ENCODE results near the gene LRRC74A.
"Not testable (repeated sequence)": the region's sequence is repeated elsewhere in the genome, so short reads cannot be mapped to it uniquely, and the experiment has no call there.

The LRRC74A gene

DNA sequence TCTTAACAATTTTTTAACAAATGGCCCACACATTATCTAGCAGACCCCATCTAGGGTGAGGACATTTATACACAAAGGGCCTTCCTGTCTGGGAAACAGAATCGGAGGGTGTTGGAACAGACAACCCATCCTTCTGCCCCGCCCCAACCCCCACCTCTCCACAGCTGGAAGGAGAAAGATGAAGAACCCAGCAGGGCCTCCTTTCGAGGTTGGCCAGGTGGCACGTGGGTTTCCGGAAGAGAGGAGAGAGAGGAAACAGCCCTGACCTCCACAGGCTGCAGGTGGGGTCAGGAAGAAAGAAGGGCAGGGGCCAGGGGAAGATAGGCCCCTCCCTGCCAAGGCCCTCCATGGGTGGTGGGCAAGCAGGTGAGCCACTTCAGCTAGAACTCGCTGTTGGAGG lies 57.2 kb downstream of the LRRC74A start:
- no peak for DNase-seq (ENCODE audit: extremely low read depth in 1 of 2, low read depth in 1 of 2)

DNA sequence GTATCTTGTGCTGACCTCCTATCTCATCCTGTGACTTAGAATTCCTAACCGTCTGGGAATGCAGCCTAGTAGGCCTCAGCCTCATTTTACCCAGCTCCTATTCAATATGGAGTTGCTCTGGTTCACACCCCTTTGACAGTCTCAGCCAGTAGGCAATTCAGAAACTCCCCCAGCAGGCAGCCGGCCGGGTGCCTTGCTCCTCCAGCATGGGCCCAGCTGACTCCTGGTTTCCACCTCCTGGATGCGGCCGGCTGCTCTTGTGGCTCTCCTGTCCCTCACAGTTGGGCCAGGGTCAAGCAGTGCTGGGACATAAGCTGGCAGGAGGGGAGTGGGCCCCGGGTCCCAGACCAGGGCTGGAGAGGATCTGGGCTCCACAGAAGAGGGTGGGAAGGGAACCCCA lies 58.2 kb downstream of the LRRC74A start:
- no peak for DNase-seq (ENCODE audit: extremely low read depth in 1 of 2, low read depth in 1 of 2)

DNA sequence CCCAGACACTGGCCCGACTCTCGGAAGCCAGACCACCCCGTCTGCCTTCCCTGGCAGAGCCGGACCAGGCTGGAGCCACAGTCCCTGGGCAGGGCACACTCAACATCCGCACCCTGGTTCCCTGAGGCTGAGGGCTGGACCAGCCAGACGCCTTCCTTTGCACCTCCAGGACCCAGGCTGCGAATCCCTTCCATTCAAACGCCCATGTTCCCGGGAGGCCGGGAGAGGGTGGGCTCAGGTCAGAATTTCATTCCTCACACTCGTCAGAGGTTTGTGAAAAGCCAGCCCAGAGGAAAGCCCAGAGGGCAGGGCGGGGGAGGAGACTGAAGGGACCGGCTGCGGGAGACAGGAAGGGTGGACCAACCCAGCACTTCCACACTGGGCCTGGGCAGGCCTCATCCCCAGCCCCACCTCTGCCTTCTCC lies 58.7 kb downstream of the LRRC74A start:
- DNase-seq (ENCODE audit: extremely low read depth in 1 of 2, low read depth in 1 of 2): no peak

DNA sequence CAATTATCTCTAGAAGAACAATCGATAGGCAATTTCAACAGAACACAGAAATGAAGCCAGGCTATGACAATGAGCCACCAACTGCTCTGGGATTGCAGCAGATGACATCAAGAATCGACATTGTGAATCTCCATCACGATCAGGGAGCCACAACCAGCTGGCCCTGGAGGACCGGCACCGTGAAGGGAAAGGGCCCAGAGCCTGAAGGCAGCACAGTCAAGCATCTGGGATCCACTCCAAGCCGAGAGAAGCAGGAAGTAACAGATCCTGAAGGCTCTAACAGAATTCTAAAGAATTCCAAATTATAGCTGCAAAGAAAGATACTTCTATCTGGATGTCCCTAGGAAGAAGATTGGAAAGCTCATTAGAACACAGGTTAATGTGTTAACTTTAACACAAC lies 61.0 kb downstream of the LRRC74A start:
- DNase-seq (ENCODE audit: extremely low read depth in 1 of 2, low read depth in 1 of 2): no peak

DNA sequence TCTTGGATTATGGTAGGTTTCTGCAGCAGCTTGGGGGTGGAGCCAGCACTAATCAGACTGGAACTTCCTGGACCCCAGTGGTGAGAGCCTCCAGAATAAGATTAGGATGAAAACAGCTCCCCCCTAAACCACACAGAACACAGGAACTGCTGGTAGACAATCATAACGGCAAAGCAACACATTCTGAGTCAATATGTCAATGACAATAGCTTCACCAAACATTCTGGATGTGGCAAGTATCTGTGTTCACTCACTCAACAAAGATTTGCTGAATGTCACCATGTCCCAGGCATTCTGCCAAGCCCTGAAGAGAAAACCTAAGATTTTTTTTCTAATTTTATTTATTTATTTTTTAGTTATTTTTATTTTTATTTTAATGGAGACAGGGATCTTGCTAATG lies 65.2 kb downstream of the LRRC74A start:
- no peak for DNase-seq (ENCODE audit: extremely low read depth in 1 of 2, low read depth in 1 of 2)

- DNase-seq (ENCODE audit: extremely low read depth in 1 of 2, low read depth in 1 of 2): no peak
These were observed 68.1 kb downstream of the LRRC74A start for GRCh38 chr14:76894308-76894707.

DNA sequence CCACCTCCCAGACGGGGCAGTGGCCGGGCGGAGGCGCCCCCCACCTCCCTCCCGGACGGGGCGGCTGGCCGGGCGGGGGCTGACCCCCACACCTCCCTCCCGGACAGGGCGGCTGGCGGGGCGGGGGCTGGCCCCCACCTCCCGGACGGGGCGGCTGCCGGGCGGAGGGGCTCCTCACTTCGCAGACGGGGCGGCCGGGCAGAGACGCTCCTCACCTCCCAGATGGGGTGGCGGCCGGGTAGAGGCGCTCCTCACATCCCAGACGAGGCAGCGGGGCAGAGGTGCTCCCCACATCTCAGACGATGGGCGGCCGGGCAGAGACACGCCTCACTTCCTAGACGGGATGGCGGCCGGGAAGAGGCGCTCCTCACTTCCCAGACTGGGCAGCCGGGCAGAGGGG lies 71.8 kb downstream of the LRRC74A start:
- DNase-seq (ENCODE audit: extremely low read depth in 1 of 2, low read depth in 1 of 2): not testable (repeated sequence)

- no peak for DNase-seq (ENCODE audit: extremely low read depth in 1 of 2, low read depth in 1 of 2)
These were observed 74.5 kb downstream of the LRRC74A start for GRCh38 chr14:76900682-76901081.

DNA sequence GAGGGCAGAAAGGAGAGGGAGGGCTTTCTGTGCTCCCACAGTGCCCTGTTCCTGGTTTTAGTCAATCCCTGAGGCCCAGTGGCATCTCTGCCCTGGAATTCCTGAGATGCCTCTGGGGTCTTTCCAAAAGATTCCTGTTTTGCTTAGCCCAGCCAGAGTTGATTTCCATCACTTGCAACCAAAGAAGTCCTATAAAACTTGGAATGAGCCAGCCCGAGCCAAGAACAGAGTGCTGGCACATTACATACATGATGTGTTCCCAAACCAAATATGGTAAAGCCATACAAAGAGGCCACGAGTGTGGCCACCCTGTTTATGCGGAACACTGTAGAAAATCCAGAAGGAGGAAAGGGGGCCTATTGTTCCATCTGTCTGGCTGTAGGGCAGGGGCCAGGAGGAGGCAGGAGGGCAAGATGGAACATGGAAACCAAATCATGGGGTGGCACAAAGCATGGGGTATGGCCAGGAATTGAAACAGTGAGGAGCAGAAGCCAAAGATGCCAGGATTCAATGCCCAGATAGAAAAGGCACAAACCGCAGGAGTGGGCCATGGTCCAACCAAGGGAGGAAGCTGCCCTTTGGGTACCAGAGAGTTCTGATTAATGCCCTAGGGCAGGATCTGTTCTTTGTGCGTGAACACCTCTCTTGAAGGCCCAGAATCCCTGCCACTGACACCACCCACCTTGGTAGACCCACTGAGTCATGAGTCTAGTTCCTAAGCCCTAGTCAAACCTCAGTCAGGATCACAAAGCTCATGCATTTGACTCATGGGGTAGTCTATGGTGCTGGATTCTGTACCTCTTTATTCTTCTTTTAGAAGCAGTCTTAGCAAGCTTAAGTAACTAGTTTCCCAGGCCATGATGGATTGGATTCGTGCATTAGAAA lies 75.2 kb downstream of the LRRC74A start:
- DNase-seq (ENCODE audit: extremely low read depth in 1 of 2, low read depth in 1 of 2): no peak

DNA sequence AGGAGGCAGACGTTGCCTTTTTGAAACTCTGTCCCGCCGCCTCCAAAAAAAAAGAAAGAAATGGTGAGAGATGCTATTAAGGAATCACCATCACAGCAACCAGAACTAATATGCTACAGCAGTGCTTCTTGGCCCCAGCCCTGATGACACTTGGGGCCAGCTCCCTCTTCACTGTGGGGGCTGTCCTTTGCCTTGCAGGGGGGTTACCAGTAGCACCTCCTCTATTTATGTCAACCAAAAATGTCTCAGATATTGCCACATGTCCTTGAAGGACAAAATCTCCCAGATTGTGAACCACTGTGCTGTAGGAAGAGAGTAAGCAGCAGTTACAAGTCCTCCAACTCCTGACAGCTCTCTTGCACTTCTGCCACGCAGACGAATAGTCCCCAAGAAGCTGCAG lies 76.4 kb downstream of the LRRC74A start:
- no peak for DNase-seq (ENCODE audit: extremely low read depth in 1 of 2, low read depth in 1 of 2)

DNA sequence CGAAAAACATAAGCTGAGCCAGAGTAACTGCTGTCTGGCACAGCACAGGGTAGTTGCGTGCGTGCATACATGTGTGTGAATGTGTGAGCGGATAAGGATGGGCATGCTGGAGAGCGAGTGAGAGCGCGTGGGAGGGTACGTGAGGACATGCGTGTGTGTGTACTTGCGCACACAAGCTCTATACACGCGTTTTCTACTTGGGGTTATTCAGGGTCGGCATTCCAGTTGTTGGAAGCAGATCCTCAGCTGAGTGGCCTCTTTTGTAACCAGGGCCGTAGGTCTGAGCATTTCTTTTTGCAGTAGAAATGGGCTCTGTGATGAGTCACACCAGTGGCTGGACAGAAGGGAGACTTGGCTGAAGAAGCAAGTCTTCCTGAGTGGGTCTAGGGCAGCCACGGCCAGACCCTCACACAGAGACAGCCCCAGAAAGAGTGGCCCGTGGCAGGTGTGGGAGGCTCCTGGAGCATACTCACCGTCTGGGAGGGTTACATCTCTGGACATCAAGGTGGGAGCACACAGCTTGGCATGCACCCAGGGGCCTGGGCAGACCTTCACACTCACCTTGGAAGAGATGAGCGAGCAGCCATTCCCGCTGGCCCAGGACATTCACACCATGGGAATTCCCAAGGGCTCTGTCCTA lies 78.0 kb downstream of the LRRC74A start:
- DNase-seq (ENCODE audit: extremely low read depth in 1 of 2, low read depth in 1 of 2): no peak

GRCh38 chr14:76904740-76905569 lies 78.7 kb downstream of the LRRC74A start:
- peak; percentile 55 to 60 for DNase-seq (ENCODE audit: extremely low read depth in 1 of 2, low read depth in 1 of 2)

GRCh38 chr14:76908834-76909233 lies 82.6 kb downstream of the LRRC74A start:
- DNase-seq (ENCODE audit: extremely low read depth in 1 of 2, low read depth in 1 of 2): no peak

- DNase-seq (ENCODE audit: extremely low read depth in 1 of 2, low read depth in 1 of 2): no peak
These were observed 83.1 kb downstream of the LRRC74A start for GRCh38 chr14:76909266-76909665.

- no peak for DNase-seq (ENCODE audit: extremely low read depth in 1 of 2, low read depth in 1 of 2)
These were observed 84.2 kb downstream of the LRRC74A start for GRCh38 chr14:76910371-76910890.

GRCh38 chr14:76911473-76911872 lies 85.3 kb downstream of the LRRC74A start:
- DNase-seq (ENCODE audit: extremely low read depth in 1 of 2, low read depth in 1 of 2): no peak

DNA sequence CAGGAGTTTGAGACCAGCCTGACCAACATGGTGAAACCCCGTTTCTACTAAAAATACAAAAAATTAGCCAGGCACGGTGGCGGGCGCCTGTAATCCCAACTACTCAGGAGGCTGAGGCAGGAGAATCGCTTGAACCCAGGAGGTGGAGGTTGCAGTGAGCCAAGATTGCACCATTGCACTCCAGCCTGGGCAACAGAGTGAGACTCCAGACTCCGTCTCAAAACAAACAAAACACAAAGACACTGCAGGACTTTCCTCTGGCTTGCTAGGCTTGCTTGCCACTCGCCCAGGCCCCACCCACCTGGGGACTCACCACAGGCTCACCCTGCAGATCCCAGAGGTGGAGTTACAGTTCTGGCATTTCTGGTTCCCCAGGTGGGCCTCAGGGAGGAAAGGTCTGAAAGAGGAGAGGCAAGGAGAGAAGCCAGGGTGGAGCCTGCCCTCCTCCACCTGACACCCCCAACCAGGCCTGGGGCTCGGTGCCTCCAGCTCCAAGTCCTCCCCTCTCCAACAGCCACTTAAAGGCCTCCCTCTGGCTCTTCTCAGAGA lies 88.4 kb downstream of the LRRC74A start:
- not testable (repeated sequence) for DNase-seq (ENCODE audit: extremely low read depth in 1 of 2, low read depth in 1 of 2)

DNA sequence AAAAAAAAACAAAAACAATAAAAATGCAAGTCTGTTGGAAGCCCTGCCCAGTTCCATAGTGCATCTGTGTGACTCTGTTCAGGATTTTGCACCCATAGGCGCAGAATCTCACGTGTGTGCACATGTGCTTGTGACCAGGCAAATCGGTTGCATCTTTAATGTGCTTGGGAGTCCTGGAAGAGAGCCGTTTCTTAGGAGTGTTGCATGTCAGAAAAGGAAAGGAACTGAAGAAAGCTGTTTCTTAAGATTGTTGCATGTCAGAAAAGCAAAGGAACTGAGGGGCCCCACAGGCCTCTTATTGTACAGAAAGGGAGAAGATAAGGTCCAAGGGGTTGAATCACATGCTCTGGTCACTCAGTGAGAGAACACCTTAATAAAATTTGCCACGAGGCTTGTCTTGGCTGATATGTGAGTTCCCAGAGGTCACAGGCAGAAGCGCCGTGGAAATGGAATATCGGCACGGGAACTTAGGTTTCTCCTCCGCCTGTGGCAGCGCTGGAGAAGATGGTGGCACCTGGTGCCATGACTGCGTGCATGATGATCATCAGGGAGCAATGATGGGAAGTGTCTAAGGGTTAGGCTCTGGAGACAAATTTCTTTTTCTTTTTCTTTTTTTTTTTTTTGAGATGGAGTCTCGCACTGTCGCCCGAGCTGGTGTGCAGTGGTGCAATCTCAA lies 90.0 kb downstream of the LRRC74A start:
- DNase-seq (ENCODE audit: extremely low read depth in 1 of 2, low read depth in 1 of 2): no peak

- DNase-seq (ENCODE audit: extremely low read depth in 1 of 2, low read depth in 1 of 2): no peak
These were observed 91.0 kb downstream of the LRRC74A start for GRCh38 chr14:76917158-76917596.

DNA sequence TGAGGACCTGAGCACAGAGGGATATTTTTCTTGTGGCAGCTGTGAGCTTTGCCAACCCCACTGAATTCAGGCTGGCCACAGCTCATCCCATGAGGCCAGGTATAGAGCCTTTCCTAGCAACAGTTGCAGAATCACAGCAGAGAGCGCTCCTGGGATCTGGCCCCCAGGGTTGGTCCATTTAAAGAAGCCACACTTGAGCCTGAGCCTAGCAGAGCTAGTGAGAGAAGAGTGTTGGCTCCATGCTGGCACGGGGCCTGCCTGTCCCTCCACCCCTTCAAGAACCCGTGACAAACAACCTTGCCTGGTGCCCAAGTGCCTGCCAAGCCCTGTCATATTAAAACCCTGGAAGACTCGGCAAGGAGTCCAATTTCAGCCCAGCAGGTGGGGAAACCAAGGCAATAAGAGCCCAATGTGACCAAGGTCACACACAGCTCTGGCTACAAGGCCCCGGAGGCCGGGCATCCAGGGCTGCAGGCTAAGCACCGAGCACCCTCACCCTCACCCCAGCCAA lies 91.6 kb downstream of the LRRC74A start:
- no peak for DNase-seq (ENCODE audit: extremely low read depth in 1 of 2, low read depth in 1 of 2)

Data from activated CD8-positive, alpha-beta memory T cell treated with anti-CD3 and anti-CD28 coated beads for 1 hour (primary cell).